Heart left ventricle (tissue), 16 donors: ENCODE results near the gene ADCY9. TPM values are rescaled to one million over a fixed set of nuclear protein-coding genes. Genes with fewer than 3 reads are reported as not detected.

Source experiments
- ATAC-seq, 4 donors: fragments of 200-7000 bp; cut with Tn5 transposase; one replicate each; pipeline ENCODE4 v1.9.1; 2020 to 2022; ENCODE audit warnings: moderate library complexity in 4 of 4, mild to moderate bottlenecking in 3 of 4, moderate number of reproducible peaks in 1 of 4
- DNase-seq, 5 donors: peaks; one replicate each; pipeline ENCODE4 v3.0.0-alpha.2; 2020
- H3K27ac ChIP-seq, 12 donors: fragments of 200-600 bp; sonication (generic) in 4 of 12; one replicate each; pipeline versions ENCODE4 v1.5.0 to v1.8.0; 2016 to 2022; ENCODE audit warnings: mild to moderate bottlenecking in 2 of 12
- H3K27me3 ChIP-seq, 9 donors: fragments of 200-600 bp; sonication (generic) in 2 of 9; one replicate each; pipeline versions ENCODE4 v1.5.1 to v1.8.0; 2016 to 2022; ENCODE audit warnings: mild to moderate bottlenecking in 3 of 9
- H3K36me3 ChIP-seq, 9 donors: fragments of 200-600 bp; sonication (generic) in 2 of 9; one replicate each; pipeline versions ENCODE4 v1.5.0 to v1.8.0; 2018 to 2022; ENCODE audit warnings: mild to moderate bottlenecking in 2 of 9
- H3K4me1 ChIP-seq, 12 donors: fragments of 200-600 bp; sonication (generic) in 4 of 12; one replicate each; pipeline versions ENCODE4 v1.5.0 to v1.8.0; 2016 to 2022; ENCODE audit warnings: mild to moderate bottlenecking in 3 of 12
- H3K4me3 ChIP-seq, 12 donors: fragments of 200-600 bp; sonication (generic) in 4 of 12; one replicate each; pipeline versions ENCODE4 v1.5.0 to v1.8.0; 2017 to 2022; ENCODE audit warnings: mild to moderate bottlenecking in 9 of 12, moderate library complexity in 4 of 12
- H3K9me3 ChIP-seq, 12 donors: fragments of 200-600 bp; sonication (generic) in 4 of 12; one replicate each; pipeline versions ENCODE4 v1.5.0 to v1.8.0; 2016 to 2022; ENCODE audit warnings: mild to moderate bottlenecking in 1 of 12
- POLR2A ChIP-seq, 2 donors: fragments of 450-650 bp; IDR thresholded peaks; one replicate each; pipeline ENCODE4 v1.6.1; 2017; ENCODE audit warnings: antibody characterized with exemption in 2 of 2, mild to moderate bottlenecking in 2 of 2, moderate library complexity in 2 of 2
- WGBS, 4 donors: extraction: QIAGEN DNeasy Blood & Tissue Kit in 2 of 4; methylation state at CpG; one replicate each; pipeline versions ENCODE4 v1.1.5 to v1.1.7; 2013 to 2018; 5-methylcytosine and 5-hydroxymethylcytosine counted together
- intact Hi-C, 10 donors: fragments of 100-400 bp; cut with DNase I; formaldehyde crosslinking; loops; one replicate each; pipeline versions ENCODE4 v1.11.1 to v1.14.2; 2022
- polyA plus RNA-seq, 2 donors: library from polyadenylated mRNA; stranded (reverse); fragments of 200-250 nt; gene quantifications; one replicate each; pipeline ENCODE4 v1.2.3, GENCODE V29; 2013
- total RNA-seq, 9 donors: library from RNA; depleted of rRNA in 2 of 9; stranded (reverse); fragments of >200 nt in 2 of 9; fragmentation: NEBNext Ultra II Directional in 3 of 9; extraction: Animal tissue kit (Norgen Biotek cat#: 25700) in 3 of 9; gene quantifications; one replicate each; pipeline versions ENCODE4 v1.1.0 to v1.2.4, GENCODE V29; 2016 to 2023
- TF ChIP-seq, protein P1 (sequence below), 12 donors: fragments of 200-600 bp; sonication (generic) in 4 of 12; IDR thresholded peaks; one replicate each; pipeline versions ENCODE4 v1.5.0 to v1.8.0; 2018 to 2022; ENCODE audit warnings: antibody characterized with exemption in 12 of 12, mild to moderate bottlenecking in 5 of 12
- donor health status: ischemic (EF 13 %, LVEDD 7.1; RV severe dilation, severe dysfunction).
- donor health status: healthy with polysubstance abuse.
- donor health status: DM: no; HTN: yes; CAD: no.
- donor health status: DM: no; HTN: no; CAD: no.
- donor health status: ischemic (EF 25% LVEDD 6.9; RV normal size, moderate dysfunction).
- donor health status: ischemic (EF 25% LVEDD 5.7; RV mildly dilated, moderate dysfunction).
- donor health status: healthy.
- donor health status: DM: yes; HTN: yes; CAD: no.
- donor health status: ischemic (EF 35%, LVEDD 5.7; RV mildly dilated, moderate dysfunction).
- donor health status: nonischemic (EF 11% LVEDD 7.7; RV severe dilation, severe dysfunction).
- donor health status: DM: yes; HTN: yes; CAD: no.
- donor health status: PGD.
- donor health status: ischemic (EF 29% LVEDD 5.4; RV normal size, mild dysfunction).
- donor health status: nonischemic (EF 23%, LVEDD 6.1; RV moderate dilation, normal function).

The ADCY9 gene
- total and polyA plus RNA-seq, 11 donors = 11.8 to 85.8 (median 45.0) TPM

DNA sequence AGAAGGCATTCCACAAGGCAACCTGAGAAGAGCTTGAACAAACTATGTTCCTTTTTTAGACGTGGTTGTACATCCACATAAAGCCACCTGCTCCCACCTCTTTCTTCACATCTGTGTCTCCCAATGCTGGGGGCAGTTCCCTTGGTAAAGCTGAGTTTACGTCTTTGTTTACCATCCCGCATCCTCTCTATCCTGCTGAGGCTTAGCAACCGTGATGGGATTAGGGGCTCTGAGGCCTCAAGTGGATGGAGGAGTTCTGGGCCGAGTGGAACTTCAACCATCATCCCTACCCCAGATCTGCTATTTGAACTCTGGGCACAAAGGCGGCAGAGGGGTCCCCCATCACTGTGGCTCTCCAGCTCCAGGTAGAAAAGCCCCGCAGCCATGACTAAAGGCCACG is 141.5 kb downstream of the ADCY9 start:
- ATAC-seq (no peak), DNase-seq (no peak)
- Histone ChIP-seq H3K4me1 (peaks cover 0 to 11% (median 0%) of the 10 kb centered on the region in 12 donors), H3K27me3 (no peaks in the 10 kb centered on the region), H3K36me3 (peaks cover 0 to 76% (median 41%) of the 10 kb centered on the region in 9 donors), H3K4me3 (no peak overlapping the region), H3K9me3 (no peaks in the 10 kb centered on the region), H3K27ac (no peak overlapping the region)
- intact Hi-C loops = no loop called here
- 93 to 96% (median 95%) methylated on average over 8 of the region's 8 CpGs for WGBS, 4 donors
- TF ChIP-seq, protein P1, sequence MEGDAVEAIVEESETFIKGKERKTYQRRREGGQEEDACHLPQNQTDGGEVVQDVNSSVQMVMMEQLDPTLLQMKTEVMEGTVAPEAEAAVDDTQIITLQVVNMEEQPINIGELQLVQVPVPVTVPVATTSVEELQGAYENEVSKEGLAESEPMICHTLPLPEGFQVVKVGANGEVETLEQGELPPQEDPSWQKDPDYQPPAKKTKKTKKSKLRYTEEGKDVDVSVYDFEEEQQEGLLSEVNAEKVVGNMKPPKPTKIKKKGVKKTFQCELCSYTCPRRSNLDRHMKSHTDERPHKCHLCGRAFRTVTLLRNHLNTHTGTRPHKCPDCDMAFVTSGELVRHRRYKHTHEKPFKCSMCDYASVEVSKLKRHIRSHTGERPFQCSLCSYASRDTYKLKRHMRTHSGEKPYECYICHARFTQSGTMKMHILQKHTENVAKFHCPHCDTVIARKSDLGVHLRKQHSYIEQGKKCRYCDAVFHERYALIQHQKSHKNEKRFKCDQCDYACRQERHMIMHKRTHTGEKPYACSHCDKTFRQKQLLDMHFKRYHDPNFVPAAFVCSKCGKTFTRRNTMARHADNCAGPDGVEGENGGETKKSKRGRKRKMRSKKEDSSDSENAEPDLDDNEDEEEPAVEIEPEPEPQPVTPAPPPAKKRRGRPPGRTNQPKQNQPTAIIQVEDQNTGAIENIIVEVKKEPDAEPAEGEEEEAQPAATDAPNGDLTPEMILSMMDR (IDR thresholded peaks at IDR 0.05) = no peak
- no peak for TF ChIP-seq POLR2A (IDR thresholded peaks at IDR 0.05)

DNA sequence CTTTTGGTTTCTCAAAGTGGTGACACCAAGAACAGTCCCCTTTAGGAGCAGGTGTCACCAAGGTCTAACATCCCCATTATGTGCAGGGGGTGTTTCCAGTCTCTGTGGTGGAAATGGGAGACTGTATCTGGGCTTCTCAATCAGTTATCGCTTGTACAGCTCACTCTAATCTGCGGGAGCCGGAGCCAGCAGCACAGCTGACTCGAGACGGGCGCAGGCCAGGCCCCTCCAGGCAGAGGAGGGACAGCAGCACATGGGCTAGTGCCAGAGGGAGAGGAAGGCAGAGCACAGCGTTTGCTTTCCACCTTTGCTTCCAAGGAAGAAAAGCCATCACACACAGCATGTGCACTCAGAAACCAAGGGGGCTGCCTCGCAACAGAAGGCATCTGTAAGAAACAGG is 144.5 kb downstream of the ADCY9 start:
- peak; percentile 65 to 86 (median 80) for ATAC-seq
- peaks cover 0 to 48% (median 21%) of the 10 kb centered on the region in 9 donors for H3K36me3 ChIP-seq
- peaks cover 0 to 11% (median 0%) of the 10 kb centered on the region in 12 donors for H3K4me1 ChIP-seq
- TF ChIP-seq POLR2A (IDR thresholded peaks at IDR 0.05) = no peak
- TF ChIP-seq, protein P1 (IDR thresholded peaks at IDR 0.05) = no peak
- no peaks in the 10 kb centered on the region for H3K9me3 ChIP-seq
- 47 to 68% (median 57%) methylated on average over 8 of the region's 8 CpGs for WGBS, 4 donors
- no peaks in the 10 kb centered on the region for H3K27me3 ChIP-seq
- intact Hi-C loops = loop anchor here in 1 of 10 donors (1.0 kb wide), 1 partner anchor 34 kb away; no protein-coding TSS in a partner anchor
- no peak overlapping the region for H3K4me3 ChIP-seq
- DNase-seq = no peak
- H3K27ac ChIP-seq = peak overlapping the region in 1 of 12 donors; percentile 17

DNA sequence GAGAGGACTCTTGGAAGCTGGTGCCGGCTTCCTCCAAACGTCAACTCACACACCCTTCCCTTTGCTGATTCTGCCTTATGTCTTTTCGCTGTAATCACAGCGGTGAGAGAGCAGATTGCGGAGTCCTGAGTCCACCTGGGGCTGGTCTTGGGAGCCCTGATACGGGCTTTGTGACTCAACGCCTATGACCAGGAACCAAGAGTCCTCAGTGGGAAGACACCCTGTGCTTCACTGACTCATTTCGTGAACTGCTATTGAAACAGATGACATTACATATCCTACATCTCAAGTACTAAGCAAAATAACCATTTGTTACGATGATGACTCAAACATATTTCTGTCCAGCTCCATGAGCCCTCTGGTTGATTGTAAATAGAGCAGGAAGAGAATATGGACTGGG is 145.0 kb downstream of the ADCY9 start:
- TF ChIP-seq, protein P1 (IDR thresholded peaks at IDR 0.05) = no peak
- no peak for TF ChIP-seq POLR2A (IDR thresholded peaks at IDR 0.05)
- no peaks in the 10 kb centered on the region for H3K27me3 ChIP-seq
- no peak overlapping the region for H3K4me3 ChIP-seq
- peaks cover 0 to 4% (median 0%) of the 10 kb centered on the region in 12 donors for H3K9me3 ChIP-seq
- peak overlapping the region in 1 of 12 donors; percentile 17 for H3K27ac ChIP-seq
- ATAC-seq (peak in 3 of 4 donors; percentile 25 to 45 (median 33)), DNase-seq (no peak)
- 75 to 85% (median 84%) methylated on average over 9 of the region's 9 CpGs for WGBS, 4 donors
- intact Hi-C loops = no loop called here
- peaks cover 0 to 48% (median 23%) of the 10 kb centered on the region in 9 donors for H3K36me3 ChIP-seq
- peaks cover 0 to 11% (median 0%) of the 10 kb centered on the region in 12 donors for H3K4me1 ChIP-seq

DNA sequence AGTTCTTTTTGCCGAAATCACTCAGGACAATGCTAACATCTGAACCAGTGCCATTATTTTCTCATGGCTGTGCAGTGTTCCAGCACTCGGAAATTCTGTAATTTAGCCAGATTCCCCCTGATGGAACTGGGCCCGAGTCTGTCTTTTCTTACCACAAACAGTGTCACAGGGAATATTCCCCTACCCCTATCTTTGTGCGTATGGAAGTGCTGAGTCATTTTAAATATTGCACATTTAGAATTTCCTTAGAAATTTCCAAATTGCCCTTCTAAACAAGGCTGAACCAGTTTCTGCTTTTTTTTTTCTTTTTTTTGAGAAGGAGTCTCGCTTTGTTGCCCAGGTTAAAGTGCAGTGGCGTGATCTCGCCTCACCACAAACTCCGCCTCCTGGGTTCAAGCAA is 147.7 kb downstream of the ADCY9 start:
- no peak overlapping the region for H3K4me3 ChIP-seq
- H3K36me3 ChIP-seq = peaks cover 0 to 28% (median 12%) of the 10 kb centered on the region in 9 donors
- H3K27me3 ChIP-seq = no peaks in the 10 kb centered on the region
- intact Hi-C loops = no loop called here
- WGBS, 4 donors = 90 to 94% (median 93%) methylated on average over 8 of the region's 8 CpGs
- peaks cover 0 to 6% (median 0%) of the 10 kb centered on the region in 12 donors for H3K9me3 ChIP-seq
- no peak for ATAC-seq
- no peak for DNase-seq
- no peak for TF ChIP-seq POLR2A (IDR thresholded peaks at IDR 0.05)
- TF ChIP-seq, protein P1 (IDR thresholded peaks at IDR 0.05) = no peak
- no peak overlapping the region for H3K27ac ChIP-seq
- H3K4me1 ChIP-seq = peaks cover 0 to 19% (median 8%) of the 10 kb centered on the region in 12 donors
